HG03354 (cell line): ENCODE results near the gene CDT1.

ENCODE experiments used
- ATAC-seq: cut with Tn5 transposase; IDR thresholded peaks from one replicate; pipeline ENCODE4 v1.9.1; 2021; ENCODE audit warnings: mild to moderate bottlenecking; ENCODE audit not compliant: unreplicated experiment, poor library complexity, severe bottlenecking

Gene CDT1

DNA sequence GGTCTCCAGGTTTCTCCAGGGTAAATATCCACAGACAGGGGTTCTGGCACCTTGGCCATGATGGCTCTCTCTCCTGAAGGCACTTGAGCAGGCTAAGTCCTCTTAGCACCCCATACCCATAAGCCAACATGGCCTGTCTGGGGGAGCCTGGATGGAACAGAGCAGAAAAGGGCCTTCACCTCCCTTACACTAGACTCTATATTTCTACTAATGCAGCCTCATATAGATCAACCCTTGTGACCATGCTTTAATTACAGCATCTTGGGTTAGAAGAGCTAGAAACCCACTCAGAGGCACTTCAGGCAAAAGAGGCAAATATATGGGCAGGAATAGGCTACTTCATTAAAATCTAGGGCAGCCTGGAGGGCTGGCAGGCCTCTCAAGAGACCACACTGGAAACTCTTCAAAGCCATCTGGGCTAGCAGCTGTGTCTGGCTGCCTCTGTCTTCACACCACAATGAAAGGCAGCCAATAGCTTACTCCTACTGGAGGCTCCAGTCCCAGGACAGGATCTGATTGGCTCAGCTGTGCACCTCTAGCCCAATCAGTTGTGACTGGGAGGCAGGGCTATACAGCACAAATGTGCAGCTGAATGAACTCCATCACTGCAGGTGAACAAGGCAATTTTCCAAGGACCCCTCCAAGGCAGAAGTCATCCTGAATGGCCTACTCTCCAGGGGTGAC, 4.7 kb upstream of the CDT1 start:
- no peak for ATAC-seq

GRCh38 chr16:88799569-88800276, 3.9 kb upstream of the CDT1 start:
- ATAC-seq: no peak

- ATAC-seq: no peak
These were observed 3.4 kb upstream of the CDT1 start for GRCh38 chr16:88800277-88800592.

DNA sequence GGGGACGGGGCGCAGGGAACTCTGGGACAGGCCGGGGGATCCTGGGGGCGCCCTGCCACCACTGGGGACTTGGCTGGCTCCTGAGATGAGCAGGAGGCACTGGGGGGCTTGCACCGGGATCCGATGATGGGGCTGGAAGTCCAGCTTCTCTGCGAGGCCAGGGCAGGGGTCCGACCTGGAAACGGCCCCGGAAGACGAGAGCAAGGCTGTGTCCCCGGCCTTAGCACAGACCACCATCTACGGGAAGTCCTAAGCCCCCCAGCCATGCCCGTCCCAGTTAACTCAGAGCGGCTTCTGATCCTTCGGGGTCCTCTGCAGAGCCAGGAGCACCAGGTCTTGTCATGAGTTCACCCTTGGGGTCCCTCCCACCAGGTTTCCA, 573 bp downstream of the CDT1 start:
- ATAC-seq: no peak

GRCh38 chr16:88804552-88805339, 1.2 kb downstream of the CDT1 start:
- no peak for ATAC-seq

- no peak for ATAC-seq
These were observed 1.7 kb downstream of the CDT1 start for GRCh38 chr16:88805340-88805715.

GRCh38 chr16:88805887-88806393, 2.4 kb downstream of the CDT1 start:
- no peak for ATAC-seq

DNA sequence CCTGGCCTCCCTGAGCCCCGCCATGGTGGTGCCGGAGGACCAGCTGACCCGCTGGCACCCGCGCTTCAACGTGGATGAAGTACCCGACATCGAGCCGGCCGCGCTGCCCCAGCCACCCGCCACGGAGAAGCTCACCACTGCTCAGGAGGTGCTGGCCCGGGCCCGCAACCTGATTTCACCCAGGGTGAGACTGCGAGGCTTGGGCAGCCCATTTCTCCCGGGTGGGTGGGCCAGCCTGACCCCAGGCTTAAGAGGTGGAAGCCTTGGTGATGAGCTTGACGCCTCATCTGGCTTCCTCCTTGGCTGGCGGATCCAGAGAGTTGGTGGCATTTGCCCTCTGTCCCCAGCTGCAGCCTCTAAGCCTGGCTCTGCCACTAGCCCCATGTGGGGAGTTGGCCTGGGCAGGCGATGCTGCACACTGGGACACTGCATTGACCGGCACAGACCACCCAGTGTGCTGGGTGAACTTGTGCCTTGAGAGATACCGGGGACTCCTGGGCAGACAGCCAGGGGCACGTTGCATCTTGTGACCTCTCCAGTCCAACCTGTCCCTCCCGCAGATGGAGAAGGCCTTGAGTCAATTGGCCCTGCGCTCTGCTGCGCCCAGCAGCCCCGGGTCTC, 3.0 kb downstream of the CDT1 start:
- ATAC-seq: no peak

DNA sequence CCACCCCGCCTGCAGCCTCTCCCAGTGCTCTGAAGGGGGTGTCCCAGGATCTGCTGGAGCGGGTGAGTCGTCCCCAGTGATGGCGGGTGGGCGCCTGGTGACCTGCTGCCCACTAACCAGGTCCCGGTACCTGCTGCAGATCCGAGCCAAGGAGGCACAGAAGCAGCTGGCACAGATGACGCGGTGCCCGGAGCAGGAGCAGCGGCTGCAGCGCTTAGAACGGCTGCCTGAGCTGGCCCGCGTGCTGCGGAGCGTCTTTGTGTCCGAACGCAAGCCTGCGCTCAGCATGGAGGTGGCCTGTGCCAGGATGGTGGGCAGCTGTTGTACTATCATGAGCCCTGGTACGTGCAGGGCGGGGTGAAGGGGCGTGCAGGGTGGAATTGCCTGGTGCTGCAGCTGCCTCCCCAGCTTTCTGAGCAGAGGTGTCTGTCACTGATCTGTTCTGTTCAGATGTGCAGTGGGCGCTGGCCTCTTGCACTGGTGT, 3.6 kb downstream of the CDT1 start:
- ATAC-seq: no peak

- ATAC-seq: no peak
These were observed 4.3 kb downstream of the CDT1 start for GRCh38 chr16:88807626-88808453.

DNA sequence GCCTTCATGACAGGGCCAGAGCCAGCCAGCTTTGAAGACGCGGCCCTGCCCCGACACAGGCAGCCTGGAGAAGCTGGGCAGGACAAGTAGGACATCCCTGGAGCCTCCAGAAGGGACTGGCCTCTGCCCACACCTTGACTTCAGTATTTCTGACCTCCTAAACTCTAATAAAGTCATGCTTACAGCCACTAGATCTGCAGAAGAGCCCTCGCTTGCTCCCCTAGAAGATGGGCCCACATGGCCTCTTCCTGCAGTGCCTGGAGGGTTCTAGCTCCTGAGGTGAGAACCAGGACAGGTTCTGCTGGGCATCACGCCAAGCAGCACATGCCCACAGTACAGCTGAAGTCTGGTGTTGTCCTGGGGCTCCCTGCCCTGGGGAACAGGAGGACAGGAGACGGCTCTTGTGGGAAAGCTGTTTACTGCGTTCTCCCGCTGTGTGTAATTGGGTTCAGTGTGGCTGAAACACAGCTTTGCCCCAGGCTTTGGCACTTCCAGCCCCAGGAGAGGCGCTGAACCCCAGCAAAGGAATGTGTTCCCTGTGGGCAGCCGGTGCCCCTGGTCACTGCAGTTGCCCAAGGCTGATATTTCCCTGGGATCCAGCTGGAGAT, 5.6 kb downstream of the CDT1 start:
- no peak for ATAC-seq

DNA sequence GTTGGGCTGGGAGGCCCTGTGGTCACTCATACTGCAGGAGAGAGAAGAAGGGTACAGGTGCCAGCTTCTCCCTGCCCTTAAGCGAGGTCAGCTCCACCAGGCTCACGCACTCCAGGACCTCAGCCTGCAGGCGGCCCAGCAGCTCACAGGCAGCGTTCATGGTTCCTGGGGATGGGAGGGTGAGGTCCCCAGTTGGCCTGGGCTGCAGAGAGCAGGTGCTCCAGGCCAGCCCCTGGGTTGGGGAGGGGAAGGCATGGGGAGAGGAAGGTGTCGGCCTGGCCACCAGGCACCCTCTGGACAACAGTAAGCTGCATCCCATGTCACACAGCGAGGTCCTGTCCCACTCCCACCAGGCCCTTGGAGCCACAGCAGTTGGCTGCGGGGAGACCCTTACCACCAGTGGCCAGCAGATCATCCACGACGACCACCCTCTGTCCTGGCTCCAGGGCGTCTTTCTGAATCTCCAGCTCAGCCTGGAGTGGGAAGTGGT, 6.1 kb downstream of the CDT1 start:
- no peak for ATAC-seq

GRCh38 chr16:88810166-88810911, 6.8 kb downstream of the CDT1 start:
- no peak for ATAC-seq

GRCh38 chr16:88810912-88811768, 7.6 kb downstream of the CDT1 start:
- peak; percentile 60 for ATAC-seq

DNA sequence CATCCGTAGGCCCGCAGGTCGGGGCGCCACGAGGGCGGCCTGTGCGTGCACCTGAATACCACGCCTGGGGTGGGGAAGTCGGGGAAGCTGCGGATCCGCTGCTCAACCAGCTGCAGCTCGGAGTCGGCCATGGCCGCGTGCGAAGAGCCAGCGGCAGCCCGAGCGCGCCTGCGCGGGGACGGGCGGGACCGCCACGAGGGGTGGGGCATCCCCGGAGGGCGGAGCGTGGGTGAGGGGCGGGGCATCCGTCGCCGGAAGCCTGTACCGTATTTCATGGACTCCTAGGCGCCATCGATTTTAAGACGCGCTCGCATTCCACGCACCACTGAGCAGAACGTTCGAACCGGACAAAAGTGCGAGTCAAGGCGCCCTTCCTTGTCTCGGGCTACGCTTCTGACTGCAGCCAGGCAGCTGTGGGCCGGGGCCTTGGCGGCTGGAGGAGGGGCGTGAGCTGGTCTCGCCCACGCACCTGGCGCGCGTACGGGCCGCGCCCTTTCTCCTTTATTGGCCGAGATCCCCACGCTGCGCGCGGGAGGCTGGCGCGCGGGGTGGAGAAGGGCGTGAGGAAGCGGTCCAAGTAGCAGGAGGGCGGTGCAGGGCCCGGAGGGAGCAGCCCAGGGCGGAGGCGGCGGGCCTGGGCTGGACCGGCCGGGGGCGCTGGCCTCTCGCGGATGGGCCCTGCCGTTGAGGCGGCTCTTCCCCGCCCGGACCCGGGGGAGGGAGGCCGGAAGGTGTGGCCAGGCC, 8.4 kb downstream of the CDT1 start, which contains the start of gene APRT:
TSS of gene APRT (minus strand) at position 160 of the 744 bp plus-strand sequence. CDS start at position 131, 29 bp downstream.
- ATAC-seq: peak; percentile 77

- ATAC-seq: no peak
These were observed 9.1 kb downstream of the CDT1 start for GRCh38 chr16:88812513-88813268.
